ENCODE measurements around the gene CREB1. TPM values are rescaled to one million over a fixed set of nuclear protein-coding genes. Genes with fewer than 3 reads are reported as not detected.

The CREB1 gene
- total and polyA plus RNA-seq, 10 of the 15 experiments (the other 5 are each of a cell fraction or from before 2014, with no cell fraction given) = 13.4 to 76.9 (median 39.5) TPM

- no peak for TF ChIP-seq BCLAF1 (IDR thresholded peaks at IDR 0.05)
- 0 out of 2 replicates have a peak, but pooled peaks have one; percentile 31 for TF ChIP-seq TCF12 (IDR thresholded peaks at IDR 0.05; ENCODE audit: low read depth, low read length)
- TF ChIP-seq DPF2 (IDR thresholded peaks at IDR 0.05) = 0 out of 2 replicates have a peak, but pooled peaks have one; percentile 13
- no peak for TF ChIP-seq ZNF274 (IDR thresholded peaks at IDR 0.05; ENCODE audit: insufficient read depth, insufficient read length)
Measured at GRCh38 chr2:207505171-207505570, 24.6 kb upstream of the CREB1 start (continued).

GRCh38 chr2:207505728-207506127, 24.0 kb upstream of the CREB1 start:
- H3K4me1 ChIP-seq (ENCODE audit: control insufficient read depth, insufficient read depth, low read length) = peaks cover 33% of the 10 kb centered on the region
- no peak overlapping the region for H3K27ac ChIP-seq (ENCODE audit: control insufficient read depth, insufficient read depth)
- intact Hi-C loops (cut with micrococcal nuclease; ENCODE audit: unreplicated experiment) = no loop called here
- WGBS (ENCODE audit: insufficient coverage, insufficient replicate concordance, low lambda C conversion rate, missing lambda C conversion rate) = 45% methylated on average over 1 of the region's 1 CpG
- H2AFZ ChIP-seq (ENCODE audit: control insufficient read depth, low read depth, low read length) = no peak overlapping the region
- no peak overlapping the region for H3K4me3 ChIP-seq
- no peak overlapping the region for H3K4me2 ChIP-seq (ENCODE audit: control insufficient read depth, insufficient read depth)
- CTCF ChIA-PET = interaction anchor here (1.0 to 4.6 kb wide), 6 partner anchors 9 to 704 kb away, joined by 3 to 42 read pairs (median 5); no protein-coding TSS in a partner anchor
- H3K27me3 ChIP-seq (replicated peaks in 1 of 2; ENCODE audit: control insufficient read depth in 2 of 2, insufficient read depth in 2 of 2, low read length in 1 of 2) = no peaks in the 10 kb centered on the region
- TF ChIP-seq IKZF2 (IDR thresholded peaks at IDR 0.05) (0 out of 4 replicates have a peak, but pooled peaks of 1 of the 2 experiments have one; percentile 16), ZBTB4 (CRISPR knock-in tag; IDR thresholded peaks at IDR 0.05) (no peak), SKIL (IDR thresholded peaks at IDR 0.05; ENCODE audit: low read depth, poor library complexity, severe bottlenecking) (no peak), NR2F1 (conservative IDR thresholded peaks at IDR 0.05) (no peak), NFXL1 (IDR thresholded peaks at IDR 0.05; ENCODE audit: borderline replicate concordance) (no peak)
- DNase-seq (ENCODE audit: low read depth, low spot score) (no peak), ATAC-seq (peak; percentile 19), FAIRE-seq (no peak)
- no peaks in the 10 kb centered on the region for H3K36me3 ChIP-seq (ENCODE audit: control insufficient read depth in 2 of 2, insufficient read depth in 2 of 2, low read length in 1 of 2)
- H3K9ac ChIP-seq (ENCODE audit: control insufficient read depth, insufficient read depth, low read length) = no peak overlapping the region
- in situ Hi-C loops (cut with MboI) = no loop called here
- POLR2A ChIA-PET = interaction anchor here (5.1 to 8.2 kb wide), 2 partner anchors 20 to 25 kb away, joined by 40 to 90 read pairs; partner anchors contain the start of gene CREB1
- RAD21 ChIA-PET (ENCODE audit: unreplicated experiment) = interaction anchor here (0.6 to 5.0 kb wide), 5 partner anchors 8 to 521 kb away, joined by 3 to 90 read pairs (median 3); partner anchors contain the start of gene CREB1
- BruUV-seq (replicated peaks) = no TSS peak
- no peaks in the 10 kb centered on the region for H4K20me1 ChIP-seq (ENCODE audit: control insufficient read depth, insufficient read depth)
- H3K9me3 ChIP-seq (replicated peaks; ENCODE audit: control insufficient read depth, insufficient read depth, low read length) = no peaks in the 10 kb centered on the region
- SMC1A ChIA-PET (ENCODE audit: uncharacterized antibody, unreplicated experiment) = interaction anchor here (0.8 to 9.8 kb wide), 6 partner anchors 9 to 33 kb away, joined by 4 to 170 read pairs (median 8); partner anchors contain the start of gene CREB1
- H3K79me2 ChIP-seq (ENCODE audit: control insufficient read depth, insufficient read depth, low read length) = no peaks in the 10 kb centered on the region
